ENCODE results near the gene LBR.

GRCh38 chr1:225449261-225449660 lies 21.4 kb upstream of the LBR start:
- no peak for TF ChIP-seq CTCF (IDR thresholded peaks at IDR 0.05)
- no peak for TF ChIP-seq POLR2A (IDR thresholded peaks at IDR 0.05)
